IPS-20b (cell line): ENCODE data around the gene RPRD1A.

Experiments used
- H3K27ac ChIP-seq: one replicate; pipeline ENCODE4 v1.5.1; 2013; ENCODE audit warnings: low read length
- H3K27me3 ChIP-seq: 2 replicates; pipeline ENCODE4 v1.6.1; 2013; ENCODE audit warnings: mild to moderate bottlenecking, low read length, inconsistent platforms; ENCODE audit not compliant: insufficient read depth
- H3K36me3 ChIP-seq: 2 replicates; pipeline ENCODE4 v1.6.1; 2013; ENCODE audit warnings: low read depth, mild to moderate bottlenecking, inconsistent platforms, low read length, moderate library complexity; ENCODE audit not compliant: insufficient read depth
- H3K4me1 ChIP-seq: 2 replicates; pipeline ENCODE4 v1.6.1; 2013; ENCODE audit warnings: mild to moderate bottlenecking, control low read depth, inconsistent platforms, low read length, moderate library complexity; ENCODE audit not compliant: insufficient read depth
- H3K4me3 ChIP-seq: 2 replicates; pipeline ENCODE4 v1.5.1; 2013; ENCODE audit warnings: mild to moderate bottlenecking, low read length, inconsistent platforms
- H3K9ac ChIP-seq: 2 replicates; pipeline ENCODE4 v1.6.1; 2013; ENCODE audit warnings: low read depth, mild to moderate bottlenecking, inconsistent platforms, low read length, moderate library complexity
- H3K9me3 ChIP-seq: 2 replicates; pipeline ENCODE4 v1.6.1; 2013; ENCODE audit warnings: mild to moderate bottlenecking, low read depth, low read length, inconsistent platforms; ENCODE audit not compliant: insufficient read depth

The RPRD1A gene

DNA sequence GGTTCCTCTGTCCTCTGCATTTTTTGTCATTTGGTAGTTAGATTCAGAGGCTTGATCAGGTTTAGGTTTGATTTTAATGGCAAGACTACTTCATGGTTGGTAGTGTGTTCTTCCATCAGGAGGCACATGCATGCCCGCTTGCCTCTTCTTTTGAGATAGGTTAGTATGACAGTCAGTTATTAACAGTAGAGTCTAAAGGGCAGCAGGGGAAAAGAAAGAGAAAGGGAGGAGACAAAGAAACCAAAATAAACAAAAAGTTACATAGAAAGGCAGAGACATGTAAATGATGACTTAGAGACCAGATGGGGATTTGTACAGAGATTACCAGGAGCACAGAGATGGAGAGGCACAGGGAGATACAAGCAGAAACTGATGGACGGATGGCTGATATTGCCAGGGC is 105.0 kb downstream of the RPRD1A start:
- H3K36me3 ChIP-seq = no peaks in the 10 kb centered on the region
- H3K9me3 ChIP-seq = peaks cover 9% of the 10 kb centered on the region; the same call in 1 of the 2 replicates
- H3K27me3 ChIP-seq = no peaks in the 10 kb centered on the region
- no peaks in the 10 kb centered on the region for H3K4me1 ChIP-seq
- H3K27ac ChIP-seq = no peak overlapping the region
- no peak overlapping the region for H3K4me3 ChIP-seq
- H3K9ac ChIP-seq = no peak overlapping the region

DNA sequence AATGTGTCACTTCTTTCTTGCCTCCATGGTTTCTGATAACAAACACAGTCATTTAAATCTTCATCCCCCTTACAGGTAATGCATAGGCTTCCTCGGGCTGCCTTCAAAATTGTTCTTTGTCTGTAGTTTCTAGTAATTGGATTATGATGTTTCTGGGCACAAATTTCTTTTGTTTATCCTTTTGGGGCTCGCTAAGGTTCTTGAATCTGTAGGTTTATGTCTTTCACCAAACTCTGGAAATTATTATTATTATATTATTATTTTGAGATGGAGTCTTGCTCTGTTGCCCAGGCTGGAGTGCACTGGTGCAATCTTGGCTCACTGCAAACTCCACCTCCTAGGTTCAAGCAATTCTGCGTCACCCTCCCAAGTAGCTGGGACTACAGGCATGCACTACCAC is 111.1 kb downstream of the RPRD1A start:
- H3K36me3 ChIP-seq = no peaks in the 10 kb centered on the region
- H3K4me3 ChIP-seq = no peak overlapping the region
- H3K27ac ChIP-seq = no peak overlapping the region
- H3K9ac ChIP-seq = no peak overlapping the region
- no peaks in the 10 kb centered on the region for H3K27me3 ChIP-seq
- H3K9me3 ChIP-seq = peaks cover 9% of the 10 kb centered on the region
- no peaks in the 10 kb centered on the region for H3K4me1 ChIP-seq

DNA sequence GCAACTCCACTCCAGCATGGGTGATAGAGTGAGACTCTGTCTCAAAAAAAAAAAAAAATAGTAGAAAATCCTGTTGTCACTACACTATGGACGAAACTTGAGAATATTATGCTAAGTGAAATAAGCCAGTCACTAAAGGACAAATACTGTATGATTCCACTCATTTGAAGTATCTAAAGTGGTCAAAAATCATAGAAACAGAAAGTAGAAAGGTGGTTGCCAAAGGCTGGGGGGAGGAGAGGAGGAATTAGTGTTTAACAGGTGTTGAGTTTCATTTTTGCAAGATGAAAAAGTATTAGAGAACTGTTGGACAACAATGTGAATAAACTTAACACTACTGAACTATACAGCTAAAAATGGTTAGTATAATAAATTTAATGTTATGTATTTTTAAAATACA is 113.7 kb downstream of the RPRD1A start:
- Histone ChIP-seq H3K4me3 (no peak overlapping the region), H3K36me3 (no peaks in the 10 kb centered on the region), H3K4me1 (peaks cover 2% of the 10 kb centered on the region; the same call in 1 of the 2 replicates), H3K27me3 (peaks cover 5% of the 10 kb centered on the region; the same call in 1 of the 2 replicates), H3K27ac (no peak overlapping the region), H3K9ac (no peak overlapping the region), H3K9me3 (no peaks in the 10 kb centered on the region; the same call in 1 of the 2 replicates)

DNA sequence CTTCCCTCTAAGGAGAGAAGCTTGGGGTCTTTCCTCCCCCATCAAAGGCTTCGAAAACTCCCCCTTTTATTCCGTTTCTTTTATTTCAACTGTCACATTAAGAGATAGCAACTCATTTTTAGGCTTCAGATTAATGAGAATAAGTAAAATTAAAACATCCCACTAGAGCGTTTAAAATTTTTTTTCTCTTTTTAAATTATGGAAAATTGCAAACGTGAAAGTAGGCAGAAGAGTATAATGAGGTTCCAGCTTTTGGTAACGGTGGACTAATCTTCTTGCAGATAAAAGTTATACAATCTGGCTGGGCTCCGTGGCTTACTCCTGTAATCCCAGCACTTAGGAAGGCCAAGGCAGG is 116.8 kb downstream of the RPRD1A start:
- Histone ChIP-seq H3K27me3 (peaks cover 5% of the 10 kb centered on the region; the same call in 1 of the 2 replicates), H3K4me3 (peak overlapping the region; percentile 86; the same call in 1 of the 2 replicates), H3K9me3 (no peaks in the 10 kb centered on the region; the same call in 1 of the 2 replicates), H3K36me3 (no peaks in the 10 kb centered on the region), H3K9ac (no peak overlapping the region; the same call in 1 of the 2 replicates), H3K4me1 (peaks cover 2% of the 10 kb centered on the region; the same call in 1 of the 2 replicates), H3K27ac (no peak overlapping the region)

DNA sequence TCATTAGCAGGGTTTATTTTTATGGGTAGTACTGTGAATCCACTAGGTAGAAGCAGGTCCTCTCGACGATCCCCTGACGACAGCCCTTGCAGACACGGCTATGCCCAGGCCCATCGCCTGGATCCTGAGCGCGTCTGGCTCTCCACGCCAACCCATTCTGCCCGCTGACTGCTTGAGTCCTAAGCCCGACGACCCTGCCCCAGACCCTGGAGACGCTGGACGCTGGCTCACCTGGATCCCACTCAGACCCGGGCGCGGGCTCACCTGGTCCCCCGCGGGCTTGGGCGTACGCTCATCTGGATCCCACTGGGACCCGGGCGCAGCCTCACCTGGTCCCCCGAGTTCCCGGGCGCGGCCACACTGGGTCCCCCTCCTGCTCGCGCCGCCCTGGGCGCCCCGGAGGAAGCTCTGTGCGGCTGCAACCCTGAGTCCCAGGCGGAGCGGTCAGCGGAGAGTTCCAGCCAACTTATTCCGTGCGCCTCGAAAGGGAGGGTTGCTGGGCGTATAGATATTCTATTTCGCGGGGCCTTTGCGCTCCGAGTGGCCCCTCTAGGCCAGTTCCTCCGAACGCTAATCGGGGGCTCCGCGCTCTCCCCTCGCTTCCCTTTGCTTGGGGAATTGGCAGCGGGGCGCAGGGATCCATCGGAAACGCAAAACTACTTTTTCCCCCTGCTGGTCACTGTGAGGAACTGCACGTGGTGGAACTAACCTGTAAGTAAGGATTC is 117.3 kb downstream of the RPRD1A start:
- peak overlapping the region; percentile 83 for H3K9ac ChIP-seq
- H3K4me1 ChIP-seq = peaks cover 2% of the 10 kb centered on the region; the same call in 1 of the 2 replicates
- H3K36me3 ChIP-seq = 0 out of 2 replicates have a peak, but pooled peaks cover under 1% of the 10 kb centered on the region
- H3K9me3 ChIP-seq = no peaks in the 10 kb centered on the region; the same call in 1 of the 2 replicates
- H3K27me3 ChIP-seq = peaks cover 5% of the 10 kb centered on the region; the same call in 1 of the 2 replicates
- no peak overlapping the region for H3K27ac ChIP-seq
- peak overlapping the region; percentile 86 for H3K4me3 ChIP-seq

DNA sequence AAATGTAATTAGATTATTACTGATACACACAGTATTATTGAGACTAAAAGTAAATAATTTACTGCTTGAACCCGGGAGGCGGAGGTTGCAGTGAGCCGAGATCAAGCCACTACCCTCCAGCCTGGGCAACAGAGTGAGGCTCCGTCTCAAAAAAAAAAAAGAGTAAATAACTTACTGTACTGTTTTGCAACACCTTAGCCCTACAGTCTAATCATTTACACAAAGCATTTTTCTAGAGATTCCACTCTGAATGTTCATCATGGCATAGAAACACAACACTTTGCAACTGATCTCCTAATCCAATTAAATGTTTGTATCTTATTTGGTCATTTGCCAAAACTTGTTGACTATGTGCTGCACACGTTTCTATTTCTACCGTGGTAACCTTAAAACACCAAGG is 118.3 kb downstream of the RPRD1A start:
- Histone ChIP-seq H3K27me3 (peaks cover 5% of the 10 kb centered on the region; the same call in 1 of the 2 replicates), H3K36me3 (peaks cover 9% of the 10 kb centered on the region; the same call in 1 of the 2 replicates), H3K4me1 (peaks cover 2% of the 10 kb centered on the region; the same call in 1 of the 2 replicates), H3K27ac (no peak overlapping the region), H3K4me3 (peak overlapping the region; percentile 86), H3K9ac (peak overlapping the region; percentile 83; the same call in 1 of the 2 replicates), H3K9me3 (no peaks in the 10 kb centered on the region; the same call in 1 of the 2 replicates)

DNA sequence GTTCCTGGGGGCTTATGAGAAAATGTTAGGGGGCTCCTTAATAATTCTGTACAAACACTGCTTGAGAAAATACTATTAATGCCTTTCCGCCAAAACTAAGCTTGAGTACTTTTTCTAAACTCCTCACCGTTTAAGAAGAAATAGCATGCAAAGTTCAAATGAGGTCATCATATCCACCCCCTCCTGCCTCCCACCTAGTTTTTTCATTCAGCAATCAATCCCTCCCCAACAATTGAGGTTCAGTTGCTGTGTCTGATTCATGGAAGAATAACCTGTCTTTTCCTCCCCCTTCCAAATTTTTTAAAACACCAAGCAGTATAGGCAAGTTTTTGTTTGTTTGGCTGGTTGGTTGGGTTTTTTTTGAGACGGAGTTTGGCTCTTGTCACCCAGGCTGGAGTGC is 119.3 kb downstream of the RPRD1A start:
- H3K27ac ChIP-seq = no peak overlapping the region
- H3K4me3 ChIP-seq = no peak overlapping the region
- H3K27me3 ChIP-seq = peaks cover 5% of the 10 kb centered on the region; the same call in 1 of the 2 replicates
- no peaks in the 10 kb centered on the region; the same call in 1 of the 2 replicates for H3K9me3 ChIP-seq
- H3K36me3 ChIP-seq = peaks cover 14% of the 10 kb centered on the region
- no peak overlapping the region for H3K9ac ChIP-seq
- peaks cover 2% of the 10 kb centered on the region; the same call in 1 of the 2 replicates for H3K4me1 ChIP-seq

DNA sequence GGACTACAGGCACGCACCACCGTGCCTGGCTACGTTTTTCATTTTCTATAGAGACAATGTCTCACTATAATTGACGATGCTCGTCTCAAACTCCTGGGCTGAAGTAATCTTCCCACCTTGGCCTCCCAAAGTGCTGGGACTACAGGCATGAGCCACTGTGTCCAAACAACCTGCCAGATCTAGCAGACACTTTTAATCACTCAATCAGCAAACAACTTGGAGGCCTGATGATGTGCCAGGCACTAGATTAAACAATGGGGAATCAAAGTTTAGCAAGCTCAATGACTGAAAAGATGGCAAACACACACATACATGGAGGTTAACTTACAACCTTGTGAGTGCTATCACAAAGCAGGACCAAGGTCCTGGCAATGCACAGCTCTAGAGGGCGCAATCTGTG is 124.7 kb downstream of the RPRD1A start:
- H3K9me3 ChIP-seq = no peaks in the 10 kb centered on the region
- no peak overlapping the region for H3K27ac ChIP-seq
- no peaks in the 10 kb centered on the region for H3K27me3 ChIP-seq
- H3K4me3 ChIP-seq = no peak overlapping the region
- 0 out of 2 replicates have a peak, but pooled peaks cover 9% of the 10 kb centered on the region for H3K4me1 ChIP-seq
- H3K9ac ChIP-seq = no peak overlapping the region
- H3K36me3 ChIP-seq = peaks cover 30% of the 10 kb centered on the region

DNA sequence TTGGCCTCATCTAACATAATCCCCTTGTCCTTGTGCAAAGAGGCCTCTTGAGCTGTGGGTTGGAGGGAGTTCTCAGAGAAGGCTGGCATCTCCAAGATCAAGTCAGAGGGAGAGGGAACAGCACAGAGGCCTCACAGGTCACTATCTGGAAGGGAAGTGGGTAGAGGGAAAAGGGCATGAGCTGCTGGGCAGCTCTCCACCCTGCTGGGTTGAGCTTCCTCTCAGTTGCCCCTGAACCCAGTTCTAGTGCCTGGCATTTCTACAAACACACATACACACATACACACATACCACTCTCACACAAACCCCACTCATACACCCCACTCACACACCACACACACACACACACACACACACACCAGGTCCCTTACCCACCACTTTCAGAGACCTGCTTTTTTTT is 125.2 kb downstream of the RPRD1A start:
- no peak overlapping the region for H3K9ac ChIP-seq
- H3K27me3 ChIP-seq = no peaks in the 10 kb centered on the region
- no peak overlapping the region for H3K4me3 ChIP-seq
- 0 out of 2 replicates have a peak, but pooled peaks cover 9% of the 10 kb centered on the region for H3K4me1 ChIP-seq
- H3K36me3 ChIP-seq = peaks cover 35% of the 10 kb centered on the region
- no peak overlapping the region for H3K27ac ChIP-seq
- no peaks in the 10 kb centered on the region; the same call in 1 of the 2 replicates for H3K9me3 ChIP-seq

DNA sequence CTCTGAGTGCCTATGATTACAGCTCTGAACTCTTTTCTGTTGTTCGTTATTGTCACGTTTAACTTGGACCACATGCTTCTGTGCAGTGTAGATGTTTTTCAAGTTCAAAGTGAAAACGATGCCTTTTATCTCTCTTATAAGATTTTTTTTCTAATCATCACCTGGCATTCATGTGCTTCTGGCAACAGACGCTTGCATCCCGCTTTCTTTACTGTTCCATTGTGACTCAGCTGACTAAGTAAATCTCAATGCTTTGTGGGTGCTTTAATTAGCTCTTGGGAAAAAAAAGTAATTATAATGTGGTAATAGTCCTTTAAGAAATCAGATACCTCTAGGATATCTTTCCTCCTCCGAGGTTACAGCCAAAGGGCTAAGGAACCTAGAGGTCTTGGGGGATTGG is 126.1 kb downstream of the RPRD1A start:
- no peak overlapping the region for H3K27ac ChIP-seq
- no peaks in the 10 kb centered on the region; the same call in 1 of the 2 replicates for H3K9me3 ChIP-seq
- no peak overlapping the region for H3K4me3 ChIP-seq
- no peak overlapping the region for H3K9ac ChIP-seq
- 0 out of 2 replicates have a peak, but pooled peaks cover 9% of the 10 kb centered on the region for H3K4me1 ChIP-seq
- H3K36me3 ChIP-seq = peaks cover 44% of the 10 kb centered on the region
- H3K27me3 ChIP-seq = no peaks in the 10 kb centered on the region
